ENCODE data around the gene SOX8.
"Not testable (repeated sequence)": the region's sequence is repeated elsewhere in the genome, so short reads cannot be mapped to it uniquely, and the experiment has no call there.

SOX8 gene

GRCh38 chr16:981695-982144 lies at the start of gene SOX8:
SOX8 (plus strand) TSS chr16:981770; CDS start chr16:981923, 153 bp downstream.
- no peak for DNase-seq

GRCh38 chr16:932831-933330 lies 48.7 kb upstream of the SOX8 start:
- DNase-seq, result no peak

- no peak for DNase-seq
Observed at GRCh38 chr16:933581-933980, 48.0 kb upstream of the SOX8 start.

GRCh38 chr16:934178-934577 lies 47.4 kb upstream of the SOX8 start:
- DNase-seq, result no peak

- no peak for DNase-seq
Observed at GRCh38 chr16:935684-936083, 45.9 kb upstream of the SOX8 start.

- DNase-seq, result no peak
Observed at GRCh38 chr16:937311-937710, 44.3 kb upstream of the SOX8 start.

GRCh38 chr16:937723-938122 lies 43.8 kb upstream of the SOX8 start:
- DNase-seq, result no peak

GRCh38 chr16:938136-938535 lies 43.4 kb upstream of the SOX8 start:
- DNase-seq, result no peak

GRCh38 chr16:938752-939151 lies 42.8 kb upstream of the SOX8 start:
- no peak for DNase-seq

- no peak for DNase-seq
Observed at GRCh38 chr16:939311-939710, 42.3 kb upstream of the SOX8 start.

- DNase-seq, result no peak
Observed at GRCh38 chr16:939941-940340, 41.6 kb upstream of the SOX8 start.

- no peak for DNase-seq
Observed at GRCh38 chr16:942436-943060, 39.0 kb upstream of the SOX8 start.

- DNase-seq, result no peak
Observed at GRCh38 chr16:943971-944370, 37.6 kb upstream of the SOX8 start.

GRCh38 chr16:945271-946047 lies 36.1 kb upstream of the SOX8 start:
- no peak for DNase-seq

- no peak for DNase-seq
Observed at GRCh38 chr16:946048-946395, 35.5 kb upstream of the SOX8 start.

- DNase-seq, result no peak
Observed at GRCh38 chr16:947255-947921, 34.2 kb upstream of the SOX8 start.

- DNase-seq, result not testable (repeated sequence)
Observed at GRCh38 chr16:947922-948303, 33.7 kb upstream of the SOX8 start.

GRCh38 chr16:948767-949166 lies 32.8 kb upstream of the SOX8 start:
- DNase-seq, result not testable (repeated sequence)

- DNase-seq, result not testable (repeated sequence)
Observed at GRCh38 chr16:950733-951573, 30.6 kb upstream of the SOX8 start.

GRCh38 chr16:951660-952301 lies 29.8 kb upstream of the SOX8 start:
- no peak for DNase-seq

GRCh38 chr16:952321-952720 lies 29.2 kb upstream of the SOX8 start:
- no peak for DNase-seq

- DNase-seq, result not testable (repeated sequence)
Observed at GRCh38 chr16:953818-954217, 27.8 kb upstream of the SOX8 start.
